HCT116 (cell line): ENCODE data around the gene HK3. TPM values are rescaled to one million over a fixed set of nuclear protein-coding genes. Genes with fewer than 3 reads are reported as not detected.

Experiments
- ATAC-seq: fragments of 200-7000 bp; cut with Tn5 transposase; 2 replicates; pipeline ENCODE4 v1.9.1; 2020; ENCODE audit warnings: mild to moderate bottlenecking, moderate library complexity
- Bru-seq: library from RNA; stranded (reverse); fragments of 400-500 nt; gene quantifications from one replicate; lab custom pipeline; 2021; lab: Mats Ljungman, UMichigan
- BruChase-seq, 2 experiments: library from RNA; stranded (reverse); fragments of 400-500 nt; gene quantifications; one replicate each; lab custom pipeline; 2021; lab: Mats Ljungman, UMichigan
- BruUV-seq: library from RNA; stranded (reverse); fragments of 400-500 nt; replicated peaks from 2 replicates; lab custom pipeline; 2021; lab: Mats Ljungman, UMichigan
- CTCF ChIA-PET: fragments of 300-600 bp; sonication (Branson Sonifier 250); formaldehyde crosslinking; loops from one replicate; lab custom pipeline; 2021; ENCODE audit warnings: antibody characterized with exemption; lab: Charles Lee
- POLR2A ChIA-PET: fragments of 300-600, 350-600 bp; sonication (Branson Sonifier 250); formaldehyde crosslinking; loops from one replicate; lab custom pipeline; 2021; ENCODE audit warnings: antibody characterized with exemption; lab: Charles Lee
- RAD21 ChIA-PET, 2 experiments: fragments of 300-600 bp; sonication (Branson Sonifier 250); formaldehyde crosslinking; loops; one replicate each; lab custom pipeline; 2023; ENCODE audit warnings: low total read pairs in 2 of 2; ENCODE audit not compliant: uncharacterized antibody in 2 of 2, unreplicated experiment in 2 of 2, low non-redundant PET in 1 of 2; lab: Charles Lee
- DNase-seq: peaks from one replicate; pipeline ENCODE4 v3.0.0-alpha.2; 2010; ENCODE audit warnings: low read depth, low spot score
- H2AFZ ChIP-seq: fragments of 200-600 bp; shearing (Covaris generic), sonication (generic); 2 replicates; pipeline ENCODE4 v1.6.1; 2017; ENCODE audit warnings: low read depth, mixed run types, mixed read lengths, antibody characterized with exemption, low read length; ENCODE audit not compliant: poor library complexity, severe bottlenecking
- H3K27ac ChIP-seq: 2 replicates; pipeline ENCODE4 v1.5.1; 2012; ENCODE audit warnings: low read depth, low read length
- H3K27me3 ChIP-seq: fragments of 200-600 bp; sonication (generic); 2 replicates; pipeline ENCODE4 v1.6.1; 2016; ENCODE audit warnings: mixed run types, low read length, mixed read lengths; ENCODE audit not compliant: insufficient read depth
- H3K36me3 ChIP-seq, 2 experiments: fragments of 200-500 bp in 1 of 2; fragments of 200-600 bp in 1 of 2; sonication (Bioruptor generic) in 1 of 2; sonication (generic) in 1 of 2; 2 replicates each; pipeline versions ENCODE4 v1.5.1 to v1.6.1; 2014 to 2016; ENCODE audit warnings: low read length in 2 of 2, inconsistent platforms in 1 of 2, mixed read lengths in 1 of 2, mixed run types in 1 of 2; ENCODE audit not compliant: insufficient read depth in 2 of 2, control insufficient read depth in 1 of 2
- H3K4me1 ChIP-seq, 2 experiments: fragments of 200-600 bp in 1 of 2; sonication (generic) in 1 of 2; 2 replicates each; pipeline versions ENCODE4 v1.5.1 to v1.6.1; 2012 to 2017; ENCODE audit warnings: low read length in 2 of 2, inconsistent platforms in 1 of 2, mild to moderate bottlenecking in 1 of 2, mixed read lengths in 1 of 2, mixed run types in 1 of 2, moderate library complexity in 1 of 2; ENCODE audit not compliant: insufficient read depth in 2 of 2, control insufficient read depth in 1 of 2
- H3K4me2 ChIP-seq: fragments of 200-600 bp; sonication (generic); 2 replicates; pipeline ENCODE4 v1.6.1; 2017; ENCODE audit warnings: mixed run types, low read length, mixed read lengths
- H3K4me3 ChIP-seq, 2 experiments: fragments of 200-600 bp in 1 of 2; sonication (generic) in 1 of 2; replicated peaks in 1 of 2; 2 replicates each; pipeline ENCODE4 v1.5.1; 2011 to 2016; ENCODE audit warnings: low read length in 2 of 2, control low read depth in 1 of 2, low read depth in 1 of 2, mild to moderate bottlenecking in 1 of 2, mixed read lengths in 1 of 2, mixed run types in 1 of 2
- H3K79me2 ChIP-seq: fragments of 200-600 bp; sonication (generic); 2 replicates; pipeline ENCODE4 v1.6.1; 2017; ENCODE audit warnings: mild to moderate bottlenecking, mixed run types, low read length, moderate library complexity, mixed read lengths; ENCODE audit not compliant: insufficient read depth
- H3K9ac ChIP-seq: fragments of 200-600 bp; sonication (generic); 2 replicates; pipeline ENCODE4 v1.6.1; 2016; ENCODE audit warnings: low read length, mixed read lengths
- H3K9me2 ChIP-seq: fragments of 200-600 bp; sonication (generic), shearing (Covaris generic); 2 replicates; pipeline ENCODE4 v1.6.1; 2017; ENCODE audit warnings: mixed run types, mild to moderate bottlenecking, moderate library complexity; ENCODE audit not compliant: insufficient read depth
- H3K9me3 ChIP-seq, 2 experiments: fragments of 200-500 bp in 1 of 2; fragments of 200-600 bp in 1 of 2; sonication (Bioruptor generic) in 1 of 2; sonication (generic) in 1 of 2; 2 replicates each; pipeline ENCODE4 v1.6.1; 2014 to 2017; ENCODE audit warnings: low read length in 2 of 2, mixed read lengths in 2 of 2, inconsistent platforms in 1 of 2, low read depth in 1 of 2, mild to moderate bottlenecking in 1 of 2, mixed run types in 1 of 2, moderate library complexity in 1 of 2; ENCODE audit not compliant: control insufficient read depth in 1 of 2, insufficient read depth in 1 of 2
- H4K20me1 ChIP-seq: fragments of 200-600 bp; sonication (generic), shearing (Covaris generic); 2 replicates; pipeline ENCODE4 v1.6.1; 2017; ENCODE audit warnings: mixed run types, mild to moderate bottlenecking, moderate library complexity; ENCODE audit not compliant: insufficient read depth
- SP1 ChIP-seq: IDR thresholded peaks from 2 replicates; pipeline ENCODE4 v1.6.1; 2012; ENCODE audit warnings: low read depth
- TCF7L2 ChIP-seq: IDR thresholded peaks from 2 replicates; pipeline ENCODE4 v1.7.0; 2011; ENCODE audit warnings: borderline replicate concordance, inconsistent platforms; ENCODE audit not compliant: insufficient read depth, insufficient read length; ENCODE audit errors: extremely low read depth
- ZFX ChIP-seq: fragments of 450-650 bp; IDR thresholded peaks from 2 replicates; pipeline ENCODE4 v1.6.1; 2017
- intact Hi-C: fragments of 100-400 bp; cut with micrococcal nuclease; formaldehyde crosslinking; loops from 2 replicates; pipeline ENCODE4 v1.10.0; 2022
- long read RNA-seq: library from polyadenylated mRNA; unstranded; transcript quantifications from one replicate; pipeline ENCODE4 v2.0.0, GENCODE V29; 2021; ENCODE audit not compliant: unreplicated experiment
- polyA plus RNA-seq: library from polyadenylated mRNA; unstranded; fragments of >200 nt; gene quantifications from 2 replicates; pipeline ENCODE4 v1.2.1, GENCODE V29; 2012; ENCODE audit warnings: missing spikeins
- total RNA-seq: library from RNA; stranded (reverse); gene quantifications from one replicate; pipeline ENCODE4 v1.2.1, GENCODE V29; 2021; ENCODE audit not compliant: unreplicated experiment

Gene HK3
- total RNA-seq: 0.30 TPM
- polyA plus RNA-seq: not detected in 2 replicates
- Bru-seq, nascent RNA: percentile 24 among the genes with signal in this experiment
- percentile 48 among the genes with signal in this experiment for BruChase-seq, experiment 1, labeled RNA remaining after a 6-hour chase
- percentile 31 among the genes with signal in this experiment for BruChase-seq, experiment 2, labeled RNA remaining after a 2-hour chase
- long read RNA-seq: 0 reads

GRCh38 chr5:176899296-176899891 is at the start of gene HK3:
HK3 (minus strand) TSS chr5:176899346; CDS start chr5:176896159, 3,187 bp downstream.
- DNase-seq (no peak), ATAC-seq (no peak)
- Histone ChIP-seq H2AFZ (no peak within 1 kb of the TSS), H3K36me3 (peaks cover 10 to 18% of the 10 kb centered on the region in 2 experiments; a peak in 3 of 4 replicates), H3K9ac (no peak within 1 kb of the TSS), H4K20me1 (no peaks in the 10 kb centered on the region), H3K4me1 (no peaks in the 10 kb centered on the region), H3K27ac (no peak within 1 kb of the TSS), H3K9me3 (no peaks in the 10 kb centered on the region), H3K79me2 (no peaks in the 10 kb centered on the region), H3K4me3 (no peak within 1 kb of the TSS), H3K27me3 (no peaks in the 10 kb centered on the region), H3K9me2 (no peaks in the 10 kb centered on the region), H3K4me2 (no peak within 1 kb of the TSS)
- ChIA-PET CTCF (interaction anchor here (1.2 kb wide), 1 partner anchor 239 kb away, joined by 4 read pairs; no protein-coding TSS in a partner anchor), RAD21 (no interaction called here), POLR2A (no interaction called here)
- BruUV-seq: no TSS peak
- intact Hi-C loops: no loop called here
- no peak for TF ChIP-seq SP1
- no peak for TF ChIP-seq ZFX

- CTCF ChIA-PET: no interaction called here
- POLR2A ChIA-PET: no interaction called here
- RAD21 ChIA-PET: interaction anchor here in 1 of 2 experiments (0.7 kb wide), 1 partner anchor 272 kb away, joined by 3 read pairs; no protein-coding TSS in a partner anchor
- H3K36me3 ChIP-seq: peaks cover 22 to 37% of the 10 kb centered on the region in 2 experiments; a peak in 3 of 4 replicates
- no peak overlapping the region for H2AFZ ChIP-seq
- H3K9me2 ChIP-seq: no peaks in the 10 kb centered on the region
- H3K27me3 ChIP-seq: no peaks in the 10 kb centered on the region
- H3K4me3 ChIP-seq: no peak overlapping the region
- intact Hi-C loops: loop anchor here (5.0 kb wide), 1 partner anchor 271 kb away; no protein-coding TSS in a partner anchor
- BruUV-seq: no TSS peak
- no peak for ATAC-seq
- DNase-seq: no peak
- no peak overlapping the region for H3K9ac ChIP-seq
- 0 out of 2 replicates have a peak, but pooled peaks cover 7% of the 10 kb centered on the region for H3K79me2 ChIP-seq
- no peak for TF ChIP-seq TCF7L2
- H3K4me2 ChIP-seq: no peak overlapping the region
- H3K4me1 ChIP-seq: no peaks in the 10 kb centered on the region
- H3K9me3 ChIP-seq: no peaks in the 10 kb centered on the region
- no peaks in the 10 kb centered on the region for H4K20me1 ChIP-seq
- H3K27ac ChIP-seq: no peak overlapping the region
Observed at GRCh38 chr5:176948458-176948857, 49.3 kb upstream of the HK3 start.
